GM21447 (cell line): ENCODE data around the gene YY1.
A peak's percentile ranks its signal among the peaks of the same experiment; 100 is the strongest.
"Not testable (repeated sequence)": the region's sequence is repeated elsewhere in the genome, so short reads cannot be mapped to it uniquely, and the experiment has no call there.

Source experiments
- ATAC-seq: cut with Tn5 transposase; IDR thresholded peaks from one replicate; pipeline ENCODE4 v1.9.1; 2021; ENCODE audit not compliant: unreplicated experiment

Gene YY1

DNA sequence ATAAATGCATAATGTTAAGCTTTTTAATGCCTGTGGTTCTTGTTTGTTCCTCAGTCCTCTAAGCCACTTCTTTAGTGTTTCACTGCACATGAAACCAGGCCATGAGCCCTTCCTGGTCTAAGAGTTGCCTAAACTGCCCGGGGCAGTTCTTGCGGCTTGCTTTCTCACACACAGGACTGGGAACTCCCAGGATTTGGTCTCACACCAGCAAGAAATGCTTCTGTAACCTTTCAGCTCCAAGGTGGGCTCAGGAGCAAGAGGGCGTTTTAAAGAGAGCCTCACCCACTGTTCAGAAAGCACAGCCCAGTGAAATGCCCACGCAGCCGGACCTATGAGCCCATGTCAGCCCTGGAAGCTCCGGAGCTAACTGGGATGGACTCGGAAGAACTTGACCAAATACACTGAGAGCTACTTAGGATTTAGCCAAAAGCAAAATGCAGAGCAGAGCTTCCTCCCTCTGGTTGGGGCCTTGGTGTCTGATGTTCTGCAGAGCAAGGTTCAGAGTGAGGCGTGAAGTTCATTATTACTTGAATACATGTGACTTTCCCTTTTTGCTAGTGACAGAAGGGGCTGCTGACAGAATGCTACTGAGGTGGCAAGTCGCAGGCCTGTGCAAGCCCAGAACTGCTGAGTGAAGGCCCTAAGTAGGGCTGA lies 43.9 kb downstream of the YY1 start:
- no peak for ATAC-seq

DNA sequence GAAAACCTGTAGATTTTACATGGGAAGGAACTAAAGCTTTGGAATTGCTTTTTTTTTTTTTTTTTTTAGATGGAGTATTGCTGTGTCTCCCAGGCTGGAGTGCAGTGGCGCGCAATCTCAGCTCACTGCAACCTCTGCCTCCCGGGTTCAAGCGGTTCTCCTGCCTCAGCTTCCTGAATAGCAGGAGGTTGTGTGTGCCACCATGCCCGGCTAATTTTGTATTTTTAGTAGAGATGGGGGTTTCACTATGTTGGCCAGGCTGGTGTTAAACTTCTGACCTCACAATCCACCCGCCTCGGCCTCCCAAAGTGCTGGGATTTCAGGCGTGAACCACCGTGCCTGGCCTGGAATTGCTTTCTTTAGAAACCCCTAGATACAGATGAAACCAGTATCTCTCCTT lies 44.5 kb downstream of the YY1 start:
- not testable (repeated sequence) for ATAC-seq

DNA sequence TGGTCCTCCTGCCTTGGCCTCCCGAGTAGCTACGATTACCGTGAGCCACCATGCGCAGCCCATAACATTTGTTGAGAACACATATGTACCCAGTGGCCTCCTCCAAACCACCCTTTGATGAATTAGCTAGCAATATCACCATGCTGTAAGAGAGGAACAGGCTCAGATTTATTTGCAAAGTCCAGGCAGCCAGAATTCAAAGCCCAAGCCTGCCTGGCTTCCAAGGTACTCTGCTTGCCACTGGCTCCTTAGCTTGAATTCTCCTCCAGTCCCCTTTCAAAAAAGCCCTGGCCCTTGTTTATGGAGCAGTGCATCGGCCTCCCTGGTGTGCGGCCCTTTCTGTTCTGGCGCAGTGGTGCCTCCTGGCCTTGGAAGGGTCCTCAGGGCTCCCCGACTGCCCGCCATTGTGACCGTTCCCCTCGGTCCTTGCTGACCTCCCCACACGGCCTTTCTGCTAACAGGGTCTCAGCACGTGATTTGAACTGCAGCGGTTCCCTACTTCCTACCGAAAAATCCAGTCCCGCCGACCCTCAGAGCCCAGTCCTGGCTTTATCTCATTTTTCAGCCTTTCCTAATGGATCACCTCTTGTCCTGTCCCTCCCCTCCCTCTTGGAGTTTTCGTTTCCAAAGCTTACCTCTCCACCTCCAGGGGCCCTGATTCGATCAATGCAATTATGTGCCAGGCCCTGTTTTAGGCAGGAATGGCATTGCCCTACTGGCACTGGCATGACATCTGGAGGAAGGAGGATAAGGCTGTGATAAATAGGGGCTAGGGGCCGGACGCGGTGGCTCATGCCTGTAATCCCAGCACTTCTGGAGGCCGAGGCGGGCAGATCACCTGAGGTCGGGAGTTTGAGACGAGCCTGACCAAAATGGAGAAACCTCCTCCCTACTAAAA lies 45.3 kb downstream of the YY1 start:
- ATAC-seq: no peak

DNA sequence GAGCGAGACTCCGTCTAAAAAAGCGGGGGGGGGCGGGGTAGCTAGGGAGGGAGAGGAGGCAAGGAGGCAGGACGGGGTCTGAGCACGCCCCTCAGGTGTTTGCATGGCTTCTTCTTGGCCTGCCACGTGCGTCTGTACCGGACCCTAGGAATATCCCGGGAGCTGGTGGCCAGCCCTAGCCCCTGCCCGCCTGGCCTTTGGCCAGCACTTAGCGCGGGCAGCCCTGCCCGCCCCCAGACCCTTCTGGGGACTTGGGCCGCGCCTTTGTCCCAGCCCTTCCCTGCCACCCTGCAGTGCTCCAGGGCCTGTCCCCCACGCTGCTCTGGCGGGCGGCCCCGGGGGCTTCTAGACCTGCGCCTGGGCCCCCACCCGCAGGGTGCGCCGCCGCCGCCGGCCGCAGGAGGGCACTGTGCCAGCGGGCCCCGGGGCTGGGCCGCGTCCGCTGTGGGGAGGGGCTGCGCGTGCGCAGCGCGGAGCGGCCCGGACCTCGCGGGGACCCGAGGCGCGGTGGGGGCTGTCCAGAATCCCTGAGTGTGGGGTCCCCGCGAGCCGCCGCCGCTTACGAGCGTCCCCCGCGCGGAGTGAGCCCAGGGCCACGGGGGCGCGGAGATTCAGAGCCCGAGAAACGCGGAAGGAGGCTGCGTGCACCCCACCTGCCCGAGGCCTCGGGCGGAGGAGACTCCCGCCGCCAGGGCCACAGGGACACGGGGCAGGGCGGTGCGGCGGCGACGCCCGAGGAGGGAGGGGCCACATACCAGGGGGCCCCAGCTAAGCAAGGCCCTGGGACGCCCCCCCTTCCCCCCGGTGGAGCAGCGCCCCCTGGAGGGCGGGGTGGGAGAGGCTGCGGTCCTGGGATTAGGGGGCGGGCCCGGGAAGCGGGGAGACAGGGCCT lies 46.3 kb downstream of the YY1 start:
- peak; percentile 77 for ATAC-seq

GRCh38 chr14:100285913-100286400 lies 47.0 kb downstream of the YY1 start:
- ATAC-seq: no peak

DNA sequence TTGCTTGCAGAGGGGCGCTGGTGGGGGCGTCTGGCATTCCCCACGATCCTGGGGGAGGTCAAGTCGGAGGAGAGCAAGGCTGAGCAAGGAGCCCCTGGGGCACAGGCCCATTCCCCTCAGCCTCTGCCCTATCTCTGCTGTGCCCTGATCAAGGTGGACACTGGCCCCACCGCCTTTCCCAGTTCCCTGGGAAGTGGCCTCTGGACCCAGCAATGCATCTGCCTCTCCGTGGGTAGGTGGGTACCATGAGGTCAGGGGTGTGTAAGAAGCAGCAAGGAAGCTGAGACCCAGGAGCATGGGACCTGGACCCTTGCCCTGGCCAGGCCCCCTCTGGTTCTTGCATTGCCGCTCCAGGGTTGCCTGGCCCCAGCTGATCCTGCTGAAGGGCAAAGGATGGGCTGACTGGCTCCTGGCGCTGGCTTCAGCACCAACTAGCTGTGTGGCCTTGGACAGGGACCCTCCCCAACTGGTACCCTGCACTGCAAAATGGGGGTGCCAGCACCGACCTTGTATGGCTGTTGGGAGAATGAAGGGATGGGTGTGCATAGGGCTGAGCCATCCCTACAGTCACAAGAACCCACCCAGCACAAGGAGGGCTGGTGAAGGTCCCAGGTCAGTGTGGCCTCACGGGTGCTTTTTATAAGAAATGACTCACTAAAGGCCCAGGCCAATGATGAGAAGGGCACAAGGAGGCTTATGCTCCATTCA lies 47.7 kb downstream of the YY1 start:
- no peak for ATAC-seq

DNA sequence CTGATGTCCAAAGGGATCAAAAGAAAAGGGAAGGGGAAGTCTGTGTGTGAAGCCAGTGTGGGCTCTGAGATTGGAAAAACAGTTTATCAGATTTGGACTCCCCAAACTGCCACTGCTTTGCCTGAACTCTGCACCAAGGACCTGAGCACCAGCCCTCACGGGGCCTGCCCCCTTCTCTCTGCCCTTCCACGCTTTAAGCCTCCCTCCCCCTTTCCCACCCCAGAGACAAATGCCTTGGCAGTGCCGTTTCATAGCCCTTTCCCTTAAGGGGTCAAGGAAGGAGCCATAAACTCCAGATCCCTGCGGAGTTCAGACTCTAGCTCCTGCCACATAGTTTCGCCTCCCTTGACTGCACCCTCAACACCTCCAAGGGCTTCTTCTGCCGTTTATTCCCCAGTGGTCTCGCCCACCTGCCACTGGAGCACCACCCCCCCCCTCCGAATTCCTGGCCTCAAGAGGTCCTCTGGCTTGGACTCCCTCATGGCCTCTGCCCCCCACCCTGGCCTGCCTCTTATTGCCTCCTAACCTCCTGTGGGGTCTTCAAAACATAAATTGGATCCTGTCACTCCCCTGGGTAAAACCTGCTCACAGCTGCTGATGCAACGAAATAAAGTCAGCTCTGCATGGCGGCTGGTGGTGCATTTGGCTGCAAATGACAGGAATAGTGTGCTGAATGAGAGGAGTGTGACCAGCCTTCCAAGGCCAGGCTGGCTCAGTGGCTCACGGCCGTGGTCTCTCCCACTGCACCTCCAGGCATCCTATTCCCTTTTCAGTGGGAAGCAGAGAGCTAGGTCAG lies 48.5 kb downstream of the YY1 start:
- no peak for ATAC-seq

- not testable (repeated sequence) for ATAC-seq
These were observed 49.0 kb downstream of the YY1 start for GRCh38 chr14:100287998-100288295.

GRCh38 chr14:100288382-100289185 lies 49.6 kb downstream of the YY1 start:
- no peak for ATAC-seq

DNA sequence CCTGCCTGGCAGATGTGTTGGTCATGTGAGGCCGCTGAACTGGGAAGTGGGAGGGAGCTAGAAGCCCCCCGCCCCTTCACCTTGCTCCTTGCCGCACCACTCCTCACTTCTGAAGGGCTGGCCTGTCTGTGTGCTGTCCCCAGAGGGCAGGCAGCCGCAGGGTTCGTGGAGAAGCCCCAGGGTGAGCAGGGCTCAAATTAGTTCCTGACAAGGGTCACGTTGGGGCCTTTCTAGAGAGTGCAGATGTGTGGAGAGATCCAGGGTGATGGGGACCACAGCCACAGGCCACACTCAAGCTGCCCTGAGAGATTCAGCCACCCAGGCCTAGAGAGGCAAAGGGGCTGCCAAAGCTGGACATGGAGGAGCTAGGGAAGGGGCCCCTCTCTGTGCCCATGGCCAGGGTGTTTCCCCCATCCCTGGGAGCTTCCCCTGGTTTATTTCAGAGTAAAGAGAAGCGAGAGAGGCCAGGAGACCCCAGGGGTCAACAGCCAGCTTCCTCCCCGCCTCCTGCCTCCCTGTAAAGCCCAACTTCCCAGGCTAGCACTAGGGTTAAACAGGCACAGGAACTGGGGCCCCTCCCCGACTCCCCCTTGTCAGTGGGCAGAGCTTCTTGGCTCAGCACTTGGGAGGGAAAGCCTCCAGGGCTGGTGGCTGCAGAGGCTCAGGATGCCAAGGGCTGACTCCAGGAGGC lies 51.1 kb downstream of the YY1 start:
- ATAC-seq: no peak

DNA sequence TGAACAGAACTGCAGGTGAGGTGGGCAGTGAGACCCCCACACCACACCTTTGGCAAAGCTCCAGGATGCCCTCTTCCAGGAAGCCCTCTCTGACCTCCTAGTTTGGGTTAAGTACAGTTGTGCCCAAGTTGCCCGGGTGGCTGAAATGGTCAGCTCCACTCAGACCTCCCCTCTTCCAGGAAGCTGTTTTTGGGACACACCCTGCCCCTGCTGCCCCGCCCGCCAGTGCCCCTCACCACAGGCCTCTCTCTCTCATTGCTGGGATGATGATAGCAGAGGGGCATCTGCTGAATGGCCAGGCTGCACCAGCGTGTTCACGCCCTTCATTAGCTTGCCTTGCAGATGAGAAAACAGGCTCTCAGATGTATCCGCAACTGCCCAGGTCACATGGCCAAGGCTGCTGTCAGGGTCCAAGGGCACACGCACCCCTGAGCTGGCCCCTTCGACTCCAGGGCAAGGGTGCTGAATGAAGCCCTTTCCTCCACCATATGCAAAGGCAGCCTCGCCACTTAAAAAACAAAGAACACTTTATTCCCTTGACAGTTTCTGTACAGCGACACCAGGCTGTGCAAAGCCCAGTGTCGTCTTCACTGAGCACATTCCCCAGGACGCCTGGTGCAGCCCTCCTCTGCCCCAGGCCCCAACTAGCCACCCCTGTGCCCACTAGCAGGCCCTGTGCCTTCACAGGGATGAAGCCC lies 51.8 kb downstream of the YY1 start:
- ATAC-seq: no peak

- ATAC-seq: no peak
These were observed 52.5 kb downstream of the YY1 start for GRCh38 chr14:100291305-100292075.

- ATAC-seq: no peak
These were observed 53.4 kb downstream of the YY1 start for GRCh38 chr14:100292301-100292775.

- no peak for ATAC-seq
These were observed 54.0 kb downstream of the YY1 start for GRCh38 chr14:100292776-100293461.

GRCh38 chr14:100293497-100294212 lies 54.7 kb downstream of the YY1 start:
- no peak for ATAC-seq
